B cell (primary cell): ENCODE data around the gene MARK2.

Source experiments
- EZH2 ChIP-seq: IDR thresholded peaks from 2 replicates; pipeline ENCODE4 v1.6.1; 2012; ENCODE audit warnings: borderline replicate concordance, low read depth, mild to moderate bottlenecking, moderate library complexity, low read length; ENCODE audit not compliant: insufficient read depth, poor library complexity, severe bottlenecking
- TF ChIP-seq, protein P1 (sequence below): fragments of 200-600 bp; IDR thresholded peaks from one replicate; pipeline ENCODE4 v1.8.0; 2022; ENCODE audit warnings: antibody characterized with exemption, mild to moderate bottlenecking

DNA sequence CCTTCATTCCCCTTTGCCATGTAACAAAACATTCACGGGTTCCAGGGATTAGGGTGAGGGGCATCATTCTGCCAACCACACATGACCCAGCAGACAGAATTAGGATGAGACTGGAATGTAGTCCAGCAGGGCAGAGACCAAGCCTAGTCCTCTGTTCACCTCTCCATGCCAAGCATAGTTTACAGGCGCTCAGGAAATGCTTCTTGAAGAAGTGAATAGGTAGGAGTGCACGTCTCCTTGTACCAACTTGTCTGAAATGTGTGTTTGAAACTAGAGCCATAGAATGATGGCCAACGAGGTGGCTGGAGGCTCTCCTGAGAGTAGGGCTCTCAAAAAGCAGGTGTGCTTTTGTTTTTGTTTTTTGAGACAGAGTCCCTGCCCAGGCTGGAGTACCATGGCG lies 17.5 kb upstream of the MARK2 start:
- TF ChIP-seq, protein P1, sequence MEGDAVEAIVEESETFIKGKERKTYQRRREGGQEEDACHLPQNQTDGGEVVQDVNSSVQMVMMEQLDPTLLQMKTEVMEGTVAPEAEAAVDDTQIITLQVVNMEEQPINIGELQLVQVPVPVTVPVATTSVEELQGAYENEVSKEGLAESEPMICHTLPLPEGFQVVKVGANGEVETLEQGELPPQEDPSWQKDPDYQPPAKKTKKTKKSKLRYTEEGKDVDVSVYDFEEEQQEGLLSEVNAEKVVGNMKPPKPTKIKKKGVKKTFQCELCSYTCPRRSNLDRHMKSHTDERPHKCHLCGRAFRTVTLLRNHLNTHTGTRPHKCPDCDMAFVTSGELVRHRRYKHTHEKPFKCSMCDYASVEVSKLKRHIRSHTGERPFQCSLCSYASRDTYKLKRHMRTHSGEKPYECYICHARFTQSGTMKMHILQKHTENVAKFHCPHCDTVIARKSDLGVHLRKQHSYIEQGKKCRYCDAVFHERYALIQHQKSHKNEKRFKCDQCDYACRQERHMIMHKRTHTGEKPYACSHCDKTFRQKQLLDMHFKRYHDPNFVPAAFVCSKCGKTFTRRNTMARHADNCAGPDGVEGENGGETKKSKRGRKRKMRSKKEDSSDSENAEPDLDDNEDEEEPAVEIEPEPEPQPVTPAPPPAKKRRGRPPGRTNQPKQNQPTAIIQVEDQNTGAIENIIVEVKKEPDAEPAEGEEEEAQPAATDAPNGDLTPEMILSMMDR: no peak
- TF ChIP-seq EZH2: no peak
